ENCODE results near the gene KAT5.

- no peak for TF ChIP-seq CTCF (IDR thresholded peaks at IDR 0.05)
- TF ChIP-seq EZH2phosphoT487 (IDR thresholded peaks at IDR 0.05) = no peak
Measured at GRCh38 chr11:65718531-65718930, 6.5 kb downstream of the KAT5 start.
